OCI-LY3 (cell line): ENCODE results near the gene TANGO2.

Experiments used
- H2AFZ ChIP-seq: fragments of 200-600, 300-600 bp; shearing (Covaris generic); 2 replicates; pipeline ENCODE4 v1.6.0; 2014; ENCODE audit warnings: antibody characterized with exemption, low read depth, low read length
- H3K27ac ChIP-seq: fragments of 200-600, 300-600 bp; sonication (generic); 2 replicates; pipeline ENCODE4 v1.5.1; 2014; ENCODE audit warnings: mild to moderate bottlenecking, low read length, moderate library complexity, mixed read lengths
- H3K27me3 ChIP-seq: fragments of 200-600, 300-600 bp; sonication (generic); 2 replicates; pipeline ENCODE4 v1.6.1; 2014; ENCODE audit warnings: low read depth, low read length, mixed read lengths
- H3K36me3 ChIP-seq: fragments of 200-600, 300-600 bp; sonication (generic); replicated peaks from 2 replicates; pipeline ENCODE3; 2014; ENCODE audit warnings: low read depth, low read length, mixed read lengths
- H3K4me1 ChIP-seq: fragments of 300-600, 200-600 bp; sonication (generic); 2 replicates; pipeline ENCODE4 v1.6.1; 2014; ENCODE audit warnings: low read length, mixed read lengths
- H3K4me2 ChIP-seq: fragments of 200-600, 300-600 bp; sonication (generic); 2 replicates; pipeline ENCODE4 v1.6.1; 2014; ENCODE audit warnings: low read length, mixed read lengths
- H3K4me3 ChIP-seq: fragments of 300-600, 200-600 bp; sonication (generic); 2 replicates; pipeline ENCODE4 v1.5.1; 2014; ENCODE audit warnings: antibody characterized with exemption, mild to moderate bottlenecking, low read length, moderate library complexity
- H3K79me2 ChIP-seq: fragments of 300-600, 200-600 bp; shearing (Covaris generic); 2 replicates; pipeline ENCODE4 v1.6.1; 2014; ENCODE audit warnings: mild to moderate bottlenecking, low read length, mixed read lengths
- H3K9ac ChIP-seq: fragments of 300-600, 200-600 bp; shearing (Covaris generic); 2 replicates; pipeline ENCODE4 v1.6.0; 2014; ENCODE audit warnings: mild to moderate bottlenecking, low read length, moderate library complexity
- H3K9me3 ChIP-seq: fragments of 200-600, 300-600 bp; shearing (Covaris generic); 2 replicates; pipeline ENCODE4 v1.6.1; 2014; ENCODE audit warnings: low read length, mixed read lengths; ENCODE audit not compliant: insufficient read depth
- H4K20me1 ChIP-seq: fragments of 200-600, 300-600 bp; sonication (generic); 2 replicates; pipeline ENCODE4 v1.6.1; 2016; ENCODE audit warnings: low read length, mixed read lengths; ENCODE audit not compliant: insufficient read depth
- EZH2phosphoT487 ChIP-seq: fragments of 200-600 bp; shearing (Covaris generic); IDR thresholded peaks from 2 replicates; pipeline ENCODE4 v1.6.1; 2018; ENCODE audit warnings: antibody characterized with exemption, mixed run types, low read depth
- TF ChIP-seq, protein P1 (sequence below): fragments of 200-600, 300-600 bp; sonication (generic); IDR thresholded peaks from 2 replicates; pipeline ENCODE4 v1.5.1; 2014; ENCODE audit warnings: antibody characterized with exemption, low read length, low read depth

The TANGO2 gene

DNA sequence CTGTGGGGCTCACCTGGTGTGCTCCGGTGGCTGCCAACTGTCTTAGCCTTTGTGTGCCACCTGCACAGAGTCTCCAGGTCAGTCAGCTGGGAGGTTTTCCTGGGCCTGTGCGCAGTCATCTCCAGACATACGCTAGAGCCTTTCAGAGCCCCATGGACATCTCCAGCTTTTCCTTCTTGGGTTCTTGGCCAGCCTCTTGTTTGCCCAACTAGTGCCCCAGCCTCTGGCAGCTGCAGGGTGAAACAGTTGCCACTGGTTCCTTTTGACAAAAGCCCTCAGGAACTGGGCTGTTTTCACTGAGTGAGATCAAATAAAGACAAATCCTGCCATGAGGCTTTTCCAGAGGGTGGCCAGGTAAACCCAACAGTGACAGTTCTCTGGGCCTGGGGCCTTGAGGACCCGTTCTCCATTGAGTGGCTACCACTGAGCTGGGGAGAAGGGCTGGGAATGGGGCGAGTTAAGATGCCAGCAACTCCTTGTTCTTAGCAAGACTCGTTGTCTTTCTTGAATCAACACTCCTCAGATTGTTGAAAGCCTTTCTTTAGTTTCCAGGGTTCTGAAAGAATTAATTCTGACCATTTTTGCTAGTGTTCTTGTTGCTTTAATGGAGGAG lies 78.3 kb downstream of the TANGO2 start:
- Histone ChIP-seq H3K4me3 (no peak overlapping the region), H4K20me1 (no peaks in the 10 kb centered on the region), H3K4me1 (no peaks in the 10 kb centered on the region), H3K9me3 (no peaks in the 10 kb centered on the region), H3K9ac (no peak overlapping the region), H3K4me2 (no peak overlapping the region), H3K36me3 (peaks cover 64% of the 10 kb centered on the region), H3K79me2 (no peaks in the 10 kb centered on the region), H3K27ac (no peak overlapping the region), H2AFZ (no peak overlapping the region), H3K27me3 (no peaks in the 10 kb centered on the region)
- no peak for TF ChIP-seq EZH2phosphoT487
- TF ChIP-seq, protein P1, sequence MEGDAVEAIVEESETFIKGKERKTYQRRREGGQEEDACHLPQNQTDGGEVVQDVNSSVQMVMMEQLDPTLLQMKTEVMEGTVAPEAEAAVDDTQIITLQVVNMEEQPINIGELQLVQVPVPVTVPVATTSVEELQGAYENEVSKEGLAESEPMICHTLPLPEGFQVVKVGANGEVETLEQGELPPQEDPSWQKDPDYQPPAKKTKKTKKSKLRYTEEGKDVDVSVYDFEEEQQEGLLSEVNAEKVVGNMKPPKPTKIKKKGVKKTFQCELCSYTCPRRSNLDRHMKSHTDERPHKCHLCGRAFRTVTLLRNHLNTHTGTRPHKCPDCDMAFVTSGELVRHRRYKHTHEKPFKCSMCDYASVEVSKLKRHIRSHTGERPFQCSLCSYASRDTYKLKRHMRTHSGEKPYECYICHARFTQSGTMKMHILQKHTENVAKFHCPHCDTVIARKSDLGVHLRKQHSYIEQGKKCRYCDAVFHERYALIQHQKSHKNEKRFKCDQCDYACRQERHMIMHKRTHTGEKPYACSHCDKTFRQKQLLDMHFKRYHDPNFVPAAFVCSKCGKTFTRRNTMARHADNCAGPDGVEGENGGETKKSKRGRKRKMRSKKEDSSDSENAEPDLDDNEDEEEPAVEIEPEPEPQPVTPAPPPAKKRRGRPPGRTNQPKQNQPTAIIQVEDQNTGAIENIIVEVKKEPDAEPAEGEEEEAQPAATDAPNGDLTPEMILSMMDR: no peak

DNA sequence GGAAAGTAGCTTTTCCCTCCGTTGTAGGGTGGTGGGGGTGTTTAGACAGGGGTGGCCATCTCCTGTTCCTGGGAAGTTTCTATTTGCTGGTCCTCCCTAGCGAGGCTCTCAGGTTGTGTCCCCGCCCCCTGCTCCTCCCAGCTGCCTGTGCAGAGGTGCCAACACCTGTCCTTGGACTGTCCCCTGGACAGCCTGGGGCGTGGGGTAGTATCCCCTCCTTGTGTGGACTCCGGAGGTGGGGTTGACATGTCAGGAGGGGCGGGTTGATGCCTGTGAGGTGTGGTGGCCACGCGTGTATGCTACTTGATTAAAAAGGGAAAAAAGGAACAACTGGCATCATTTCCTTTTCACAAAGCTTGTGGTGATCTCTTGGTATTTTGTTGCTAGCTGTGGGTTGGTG lies 80.7 kb downstream of the TANGO2 start:
- Histone ChIP-seq H4K20me1 (peaks cover 5% of the 10 kb centered on the region; the same call in 1 of the 2 replicates), H2AFZ (no peak overlapping the region), H3K9me3 (no peaks in the 10 kb centered on the region), H3K4me3 (no peak overlapping the region), H3K27ac (no peak overlapping the region), H3K27me3 (no peaks in the 10 kb centered on the region), H3K4me2 (no peak overlapping the region), H3K36me3 (peaks cover 57% of the 10 kb centered on the region), H3K9ac (no peak overlapping the region), H3K79me2 (no peaks in the 10 kb centered on the region), H3K4me1 (no peaks in the 10 kb centered on the region)
- TF ChIP-seq EZH2phosphoT487: no peak
- TF ChIP-seq, protein P1: no peak

DNA sequence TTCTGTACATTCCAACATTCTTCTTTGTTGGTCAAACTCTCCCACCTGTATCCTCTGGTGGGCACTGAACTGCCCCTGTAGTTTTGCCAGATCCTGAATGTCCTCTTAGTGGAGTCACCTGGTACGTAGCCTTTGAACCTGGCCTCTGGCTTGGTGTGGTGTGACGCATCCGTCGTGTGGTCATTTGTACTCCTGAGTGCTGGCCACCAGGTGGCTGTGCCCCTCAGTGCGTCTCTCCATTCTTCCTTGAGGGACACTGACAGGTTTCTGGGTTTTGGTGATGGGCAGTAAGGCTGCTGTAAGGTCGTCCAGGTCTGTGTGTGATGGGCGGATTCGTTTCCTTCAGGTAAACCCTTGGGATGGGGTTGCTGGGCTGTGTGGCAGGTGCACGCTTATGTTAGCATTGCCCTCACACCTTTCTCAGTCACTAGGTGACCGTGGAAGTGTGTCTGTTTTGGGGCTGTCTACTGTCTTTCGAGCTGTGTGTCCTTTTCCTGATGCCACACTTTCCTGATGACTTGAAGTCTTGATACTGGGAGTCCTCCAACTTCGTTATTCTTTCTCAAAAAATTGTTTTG lies 81.4 kb downstream of the TANGO2 start:
- Histone ChIP-seq H3K36me3 (peaks cover 55% of the 10 kb centered on the region), H3K27me3 (no peaks in the 10 kb centered on the region), H4K20me1 (peaks cover 5% of the 10 kb centered on the region; the same call in 1 of the 2 replicates), H3K4me3 (no peak overlapping the region), H3K4me2 (no peak overlapping the region), H3K9ac (no peak overlapping the region), H2AFZ (no peak overlapping the region), H3K79me2 (no peaks in the 10 kb centered on the region), H3K27ac (no peak overlapping the region), H3K9me3 (no peaks in the 10 kb centered on the region), H3K4me1 (no peaks in the 10 kb centered on the region)
- no peak for TF ChIP-seq EZH2phosphoT487
- TF ChIP-seq, protein P1: no peak

DNA sequence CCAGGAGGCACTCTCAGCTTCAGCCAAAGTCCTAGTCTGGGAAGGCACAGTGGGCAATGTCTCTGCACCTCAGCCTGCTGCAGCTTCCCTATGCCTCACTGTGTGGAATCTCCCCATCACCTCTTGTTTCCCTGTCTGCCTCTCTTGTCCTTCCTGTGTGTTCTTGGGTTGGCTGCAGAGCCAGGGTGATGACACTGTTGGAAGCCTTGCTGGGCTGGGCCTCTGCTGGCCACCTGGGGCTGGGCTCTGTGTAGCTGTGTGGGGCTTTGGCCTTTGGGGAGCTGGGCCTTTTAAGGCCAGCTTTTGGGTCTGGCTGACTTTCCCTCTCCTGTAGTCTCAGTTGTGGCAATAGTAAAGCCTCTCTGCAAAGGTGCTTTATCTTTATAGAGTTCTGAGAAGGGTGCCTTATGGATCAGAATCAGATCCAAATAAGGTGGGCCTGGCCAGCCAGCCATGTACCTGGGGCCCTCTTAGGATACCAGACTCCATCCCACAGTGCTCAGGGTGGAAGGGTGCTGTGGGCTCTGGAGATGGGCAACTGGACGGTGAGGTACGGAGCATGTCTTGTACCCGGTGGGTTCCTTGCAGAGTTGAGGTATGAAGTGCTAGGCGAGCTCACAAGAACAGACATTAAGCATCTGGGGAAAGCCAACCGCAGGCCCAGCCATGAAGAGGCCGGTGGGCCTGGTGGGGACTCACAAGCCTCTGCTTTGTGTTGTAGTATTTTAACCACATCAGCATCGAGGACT lies 84.7 kb downstream of the TANGO2 start:
- H3K9ac ChIP-seq: no peak overlapping the region
- peaks cover 62% of the 10 kb centered on the region for H3K36me3 ChIP-seq
- peaks cover 5% of the 10 kb centered on the region; the same call in 1 of the 2 replicates for H4K20me1 ChIP-seq
- H3K9me3 ChIP-seq: no peaks in the 10 kb centered on the region
- H3K27me3 ChIP-seq: no peaks in the 10 kb centered on the region
- H2AFZ ChIP-seq: no peak overlapping the region
- no peak overlapping the region for H3K4me3 ChIP-seq
- TF ChIP-seq, protein P1: no peak
- TF ChIP-seq EZH2phosphoT487: no peak
- H3K4me2 ChIP-seq: no peak overlapping the region
- no peak overlapping the region for H3K27ac ChIP-seq
- no peaks in the 10 kb centered on the region for H3K79me2 ChIP-seq
- H3K4me1 ChIP-seq: no peaks in the 10 kb centered on the region
